Type B pancreatic cell (in vitro differentiated cells): ENCODE measurements around the gene ANKRD1. TPM values are rescaled to one million over a fixed set of nuclear protein-coding genes. Genes with fewer than 3 reads are reported as not detected.

Experiments used
- DNase-seq: peaks from one replicate; pipeline ENCODE4 v3.0.0; 2021; ENCODE audit warnings: mixed read lengths; ENCODE audit not compliant: unreplicated experiment; ENCODE audit errors: extremely low spot score
- H3K27ac Mint-ChIP-seq: 2 replicates; pipeline ENCODE4 v1.8.0; 2021; ENCODE audit warnings: mild to moderate bottlenecking, mixed read lengths
- H3K27me3 Mint-ChIP-seq: 2 replicates; pipeline ENCODE4 v1.8.0; 2021; ENCODE audit warnings: mixed read lengths
- H3K36me3 Mint-ChIP-seq: 2 replicates; pipeline ENCODE4 v1.8.0; 2021; ENCODE audit warnings: mixed read lengths
- H3K4me1 Mint-ChIP-seq: one replicate; pipeline ENCODE4 v1.8.0; 2021; ENCODE audit warnings: mixed read lengths; ENCODE audit not compliant: unreplicated experiment
- H3K4me3 Mint-ChIP-seq: 2 replicates; pipeline ENCODE4 v1.8.0; 2021; ENCODE audit warnings: mild to moderate bottlenecking, mixed read lengths
- H3K9me3 Mint-ChIP-seq: 2 replicates; pipeline ENCODE4 v1.8.0; 2021; ENCODE audit warnings: mixed read lengths
- total RNA-seq: library from RNA; stranded (reverse); gene quantifications from 2 replicates; pipeline ENCODE4 v1.2.1, GENCODE V29; 2021; ENCODE audit warnings: low replicate concordance
- TF ChIP-seq, protein P1 (sequence below): fragments of 200-600 bp; sonication (generic); conservative IDR thresholded peaks from 2 replicates; pipeline ENCODE4 v1.5.0; 2021; ENCODE audit warnings: antibody characterized with exemption, mild to moderate bottlenecking

The ANKRD1 gene
- total RNA-seq, 1 donor from 2014 or later, result 3.3 TPM

DNA sequence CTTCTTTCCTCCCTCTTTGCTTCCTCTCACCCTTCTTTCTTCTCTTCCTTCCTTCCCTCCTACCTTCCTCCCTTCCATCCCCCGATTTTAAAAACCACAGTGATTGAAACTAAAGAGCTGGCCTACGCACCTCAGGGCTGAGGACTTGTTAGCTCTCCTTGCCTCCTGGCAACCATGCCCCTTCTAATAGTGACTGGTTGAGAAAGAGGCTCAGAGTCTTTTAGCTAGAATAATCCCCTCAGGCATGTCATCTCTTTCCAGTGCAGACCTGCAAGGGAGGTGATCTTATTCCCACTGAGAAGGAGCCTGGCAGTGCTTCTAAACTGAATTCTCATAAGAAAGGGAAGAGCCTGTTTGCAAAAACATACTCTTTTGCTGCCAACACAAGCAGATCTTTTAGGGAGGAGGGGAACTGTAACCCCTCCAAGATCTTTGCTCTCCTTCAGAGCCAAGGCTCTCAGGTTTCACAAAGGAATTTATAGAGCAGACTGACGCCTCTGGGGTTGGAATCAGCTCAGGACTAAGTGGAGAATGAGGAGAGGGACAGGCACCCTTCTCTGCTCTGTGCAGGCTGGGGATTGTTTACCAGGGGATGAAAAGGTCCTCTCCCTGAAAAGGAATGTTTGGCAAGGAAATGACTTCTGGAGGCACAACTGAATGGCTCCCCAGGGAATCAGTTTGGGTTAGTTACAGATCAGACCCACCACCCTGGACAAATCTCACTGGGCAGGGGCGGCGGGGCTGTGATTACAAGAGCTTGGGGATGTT, 9.4 kb upstream of the ANKRD1 start:
- H3K27me3 Mint-ChIP-seq, result peaks cover 3% of the 10 kb centered on the region
- H3K4me3 Mint-ChIP-seq, result no peak overlapping the region
- H3K4me1 Mint-ChIP-seq, result peaks cover 20% of the 10 kb centered on the region
- TF ChIP-seq, protein P1, sequence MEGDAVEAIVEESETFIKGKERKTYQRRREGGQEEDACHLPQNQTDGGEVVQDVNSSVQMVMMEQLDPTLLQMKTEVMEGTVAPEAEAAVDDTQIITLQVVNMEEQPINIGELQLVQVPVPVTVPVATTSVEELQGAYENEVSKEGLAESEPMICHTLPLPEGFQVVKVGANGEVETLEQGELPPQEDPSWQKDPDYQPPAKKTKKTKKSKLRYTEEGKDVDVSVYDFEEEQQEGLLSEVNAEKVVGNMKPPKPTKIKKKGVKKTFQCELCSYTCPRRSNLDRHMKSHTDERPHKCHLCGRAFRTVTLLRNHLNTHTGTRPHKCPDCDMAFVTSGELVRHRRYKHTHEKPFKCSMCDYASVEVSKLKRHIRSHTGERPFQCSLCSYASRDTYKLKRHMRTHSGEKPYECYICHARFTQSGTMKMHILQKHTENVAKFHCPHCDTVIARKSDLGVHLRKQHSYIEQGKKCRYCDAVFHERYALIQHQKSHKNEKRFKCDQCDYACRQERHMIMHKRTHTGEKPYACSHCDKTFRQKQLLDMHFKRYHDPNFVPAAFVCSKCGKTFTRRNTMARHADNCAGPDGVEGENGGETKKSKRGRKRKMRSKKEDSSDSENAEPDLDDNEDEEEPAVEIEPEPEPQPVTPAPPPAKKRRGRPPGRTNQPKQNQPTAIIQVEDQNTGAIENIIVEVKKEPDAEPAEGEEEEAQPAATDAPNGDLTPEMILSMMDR, result no peak
- H3K27ac Mint-ChIP-seq, result peak overlapping the region; percentile 83
- H3K36me3 Mint-ChIP-seq, result no peaks in the 10 kb centered on the region
- no peaks in the 10 kb centered on the region for H3K9me3 Mint-ChIP-seq
- no peak for DNase-seq

DNA sequence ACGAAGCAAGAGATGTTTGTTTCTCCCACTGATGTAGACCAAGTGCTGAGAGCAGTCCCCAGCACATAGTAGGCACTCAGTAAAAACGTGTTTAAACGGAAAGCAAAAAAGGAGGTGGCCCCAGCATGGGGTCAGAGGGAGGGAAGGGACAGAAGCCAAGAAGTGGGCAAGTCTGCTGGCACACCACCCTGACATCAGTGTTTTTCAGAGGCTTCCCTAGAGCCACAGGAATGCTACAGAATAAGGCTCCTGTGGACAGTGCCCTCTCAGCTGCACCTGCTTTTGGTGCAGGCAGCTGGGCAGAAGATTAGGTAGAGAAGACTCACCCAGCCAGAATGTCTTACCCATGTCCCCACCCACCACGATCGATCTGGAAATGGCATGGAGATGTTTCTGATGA, 8.3 kb upstream of the ANKRD1 start:
- Mint-ChIP-seq H3K27me3 (peaks cover 3% of the 10 kb centered on the region), H3K36me3 (no peaks in the 10 kb centered on the region), H3K27ac (no peak overlapping the region), H3K4me3 (no peak overlapping the region), H3K9me3 (no peaks in the 10 kb centered on the region), H3K4me1 (peaks cover 19% of the 10 kb centered on the region)
- TF ChIP-seq, protein P1, result no peak
- DNase-seq, result no peak

DNA sequence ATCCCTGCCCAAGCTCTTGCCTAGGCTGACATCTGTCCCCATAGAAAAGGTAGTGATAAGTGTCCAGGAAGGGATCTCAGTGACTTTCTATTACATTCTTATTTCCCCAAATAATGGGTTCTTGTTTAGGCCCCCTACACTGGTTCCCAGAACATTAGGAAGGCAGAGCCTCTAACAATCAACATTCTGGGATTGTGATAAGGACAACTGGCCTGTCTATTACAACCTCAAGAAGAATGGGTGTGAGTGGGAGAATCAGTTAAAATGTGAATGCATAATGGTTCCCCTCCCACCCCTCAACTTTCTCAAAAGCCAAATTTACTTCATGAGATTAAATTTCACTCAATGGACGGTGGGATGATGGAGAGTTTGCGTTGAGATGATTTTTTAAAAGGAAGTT, 6.4 kb upstream of the ANKRD1 start:
- TF ChIP-seq, protein P1, result no peak
- no peak for DNase-seq
- Mint-ChIP-seq H3K36me3 (no peaks in the 10 kb centered on the region), H3K9me3 (no peaks in the 10 kb centered on the region), H3K4me3 (no peak overlapping the region), H3K4me1 (peaks cover 19% of the 10 kb centered on the region), H3K27me3 (peaks cover 3% of the 10 kb centered on the region), H3K27ac (no peak overlapping the region)

DNA sequence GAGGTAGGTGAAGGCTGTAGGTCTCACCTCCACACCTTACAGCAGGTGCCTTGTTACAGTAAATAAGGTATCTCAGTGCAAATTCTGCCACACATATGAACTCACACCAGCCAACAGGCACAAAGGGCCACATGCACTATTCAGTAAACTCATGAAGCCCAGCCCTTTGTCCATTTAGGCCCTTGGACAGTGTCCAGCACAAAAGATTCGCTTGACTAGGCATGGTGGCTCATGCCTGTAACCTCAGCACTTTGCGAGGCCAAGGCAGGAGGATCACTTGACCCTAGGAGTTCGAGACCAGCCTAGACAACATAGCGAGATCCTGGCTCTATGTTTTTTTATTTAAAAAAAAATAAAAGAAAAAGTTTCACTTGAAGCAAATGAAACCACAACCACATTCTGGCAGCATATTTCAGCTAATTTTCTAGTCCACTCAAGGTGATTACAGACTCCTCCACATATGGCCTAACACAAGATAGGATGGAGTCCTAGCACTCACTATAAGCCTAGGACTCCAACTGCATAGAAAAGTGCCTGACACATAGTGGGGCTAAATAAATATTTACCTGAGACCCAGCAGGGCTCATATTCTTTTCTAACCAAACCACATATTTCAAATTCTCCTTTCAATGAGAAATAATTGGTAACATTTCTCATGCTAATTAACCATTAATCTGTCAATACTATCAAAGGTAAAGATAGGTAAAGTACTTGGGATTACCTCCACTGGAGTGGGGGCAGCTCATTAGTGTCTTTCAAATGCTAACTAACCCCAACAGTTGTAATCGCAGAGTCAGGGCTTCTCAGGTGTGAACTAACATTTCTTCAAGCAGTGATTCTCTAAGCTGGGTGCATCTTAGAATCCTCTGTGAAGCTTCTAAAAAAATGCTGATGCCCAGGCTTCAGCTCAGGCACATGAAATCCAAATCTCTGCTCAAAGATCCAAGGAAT, 4.5 kb upstream of the ANKRD1 start:
- TF ChIP-seq, protein P1, result no peak
- Mint-ChIP-seq H3K9me3 (no peaks in the 10 kb centered on the region), H3K27me3 (peaks cover 5% of the 10 kb centered on the region), H3K4me3 (no peak overlapping the region), H3K27ac (no peak overlapping the region), H3K36me3 (no peaks in the 10 kb centered on the region), H3K4me1 (peaks cover 7% of the 10 kb centered on the region)
- no peak for DNase-seq

DNA sequence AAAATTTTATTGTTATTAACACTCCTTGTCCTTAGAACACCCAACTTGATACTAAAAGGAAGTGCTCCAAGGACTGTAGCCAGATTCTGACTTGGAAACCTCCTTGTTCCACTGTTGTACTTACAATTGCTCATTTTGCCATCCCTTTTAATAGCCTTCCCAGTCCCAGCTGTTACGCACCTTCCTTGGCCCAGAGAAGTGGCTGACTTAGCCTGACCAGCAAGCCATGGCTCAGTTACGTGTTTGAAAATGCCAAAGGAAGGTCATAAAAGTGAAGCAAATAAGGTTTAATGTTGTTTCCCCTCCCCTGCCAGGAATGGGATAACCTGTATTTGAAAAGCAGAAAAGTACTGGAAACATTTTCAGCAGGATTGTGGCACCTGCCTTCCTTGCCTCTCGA, 3.7 kb upstream of the ANKRD1 start:
- DNase-seq, result no peak
- TF ChIP-seq, protein P1, result no peak
- no peak overlapping the region for H3K4me3 Mint-ChIP-seq
- no peaks in the 10 kb centered on the region for H3K36me3 Mint-ChIP-seq
- H3K4me1 Mint-ChIP-seq, result no peaks in the 10 kb centered on the region
- H3K9me3 Mint-ChIP-seq, result no peaks in the 10 kb centered on the region
- H3K27me3 Mint-ChIP-seq, result peaks cover 6% of the 10 kb centered on the region
- no peak overlapping the region for H3K27ac Mint-ChIP-seq
